GM23248 (cell line): ENCODE measurements around the gene NEDD4L.

ENCODE experiments used
- EZH2 ChIP-seq: fragments of 200-600 bp; sonication (generic); IDR thresholded peaks from 2 replicates; pipeline ENCODE4 v1.6.1; 2018; ENCODE audit warnings: antibody characterized with exemption, mild to moderate bottlenecking; ENCODE audit not compliant: insufficient read depth, poor library complexity, severe bottlenecking
- EZH2phosphoT487 ChIP-seq: fragments of 200-600 bp; sonication (generic); IDR thresholded peaks from 2 replicates; pipeline ENCODE4 v1.6.1; 2018; ENCODE audit warnings: antibody characterized with exemption, moderate library complexity, mild to moderate bottlenecking, low read depth; ENCODE audit not compliant: insufficient read depth

DNA sequence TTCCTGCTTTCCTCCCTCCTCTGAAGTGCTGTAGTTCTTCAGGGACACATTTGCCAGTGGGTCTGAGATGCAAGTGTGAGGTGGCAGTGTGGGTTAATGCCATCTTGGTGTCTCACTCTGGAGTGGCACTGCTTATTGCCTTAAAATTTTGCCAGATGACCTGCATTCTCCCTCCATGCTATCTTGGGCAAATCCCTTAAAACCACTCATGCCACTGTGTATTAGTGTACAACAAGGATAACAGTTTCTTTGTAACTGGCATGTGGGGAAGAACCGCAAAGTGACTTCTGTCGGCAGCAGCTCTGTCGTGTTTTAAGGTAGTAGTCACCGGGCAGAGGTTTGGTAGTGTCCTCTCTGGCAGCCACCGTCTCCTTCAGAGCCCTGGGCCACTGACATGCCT, 124.2 kb downstream of the NEDD4L start:
- TF ChIP-seq EZH2, result no peak
- no peak for TF ChIP-seq EZH2phosphoT487
